ENCODE results near the gene GPATCH2L. TPM values are rescaled to one million over a fixed set of nuclear protein-coding genes. Genes with fewer than 3 reads are reported as not detected.

The GPATCH2L gene
- total RNA-seq, 1 donor from 2014 or later = 115 TPM

DNA sequence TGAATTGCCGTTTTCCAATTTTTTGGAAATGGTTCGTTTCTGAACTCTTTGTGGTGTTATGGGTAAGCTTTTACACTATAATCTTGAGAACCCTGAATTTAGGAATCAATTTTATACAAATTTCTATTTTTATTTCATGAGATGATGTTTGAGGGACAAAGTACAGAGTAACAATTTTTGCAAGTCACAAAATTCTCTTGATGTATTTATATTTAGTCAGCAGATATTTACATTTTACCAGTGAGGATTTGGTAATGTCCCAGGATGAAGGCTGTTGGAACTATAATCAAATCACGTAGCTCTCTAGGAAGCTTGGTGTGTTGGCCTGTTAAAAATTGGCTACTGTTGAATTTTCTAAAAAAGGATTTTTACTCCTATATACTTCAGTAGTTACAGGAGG, 24.2 kb downstream of the GPATCH2L start:
- Mint-ChIP-seq H3K27ac (ENCODE audit: unreplicated experiment) (no peak overlapping the region), H3K36me3 (ENCODE audit: unreplicated experiment) (peaks cover 8% of the 10 kb centered on the region), H3K4me3 (ENCODE audit: unreplicated experiment) (no peak overlapping the region), H3K4me1 (ENCODE audit: low read depth, unreplicated experiment) (peaks cover 5% of the 10 kb centered on the region), H3K9me3 (ENCODE audit: unreplicated experiment) (no peaks in the 10 kb centered on the region), H3K27me3 (ENCODE audit: unreplicated experiment) (no peaks in the 10 kb centered on the region)
- TF ChIP-seq, protein P1, sequence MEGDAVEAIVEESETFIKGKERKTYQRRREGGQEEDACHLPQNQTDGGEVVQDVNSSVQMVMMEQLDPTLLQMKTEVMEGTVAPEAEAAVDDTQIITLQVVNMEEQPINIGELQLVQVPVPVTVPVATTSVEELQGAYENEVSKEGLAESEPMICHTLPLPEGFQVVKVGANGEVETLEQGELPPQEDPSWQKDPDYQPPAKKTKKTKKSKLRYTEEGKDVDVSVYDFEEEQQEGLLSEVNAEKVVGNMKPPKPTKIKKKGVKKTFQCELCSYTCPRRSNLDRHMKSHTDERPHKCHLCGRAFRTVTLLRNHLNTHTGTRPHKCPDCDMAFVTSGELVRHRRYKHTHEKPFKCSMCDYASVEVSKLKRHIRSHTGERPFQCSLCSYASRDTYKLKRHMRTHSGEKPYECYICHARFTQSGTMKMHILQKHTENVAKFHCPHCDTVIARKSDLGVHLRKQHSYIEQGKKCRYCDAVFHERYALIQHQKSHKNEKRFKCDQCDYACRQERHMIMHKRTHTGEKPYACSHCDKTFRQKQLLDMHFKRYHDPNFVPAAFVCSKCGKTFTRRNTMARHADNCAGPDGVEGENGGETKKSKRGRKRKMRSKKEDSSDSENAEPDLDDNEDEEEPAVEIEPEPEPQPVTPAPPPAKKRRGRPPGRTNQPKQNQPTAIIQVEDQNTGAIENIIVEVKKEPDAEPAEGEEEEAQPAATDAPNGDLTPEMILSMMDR (IDR thresholded peaks at IDR 0.05; ENCODE audit: partially characterized antibody, unreplicated experiment) = no peak
- no peak for DNase-seq

GRCh38 chr14:76181546-76181945, 29.8 kb downstream of the GPATCH2L start:
- H3K9me3 Mint-ChIP-seq (ENCODE audit: unreplicated experiment) = no peaks in the 10 kb centered on the region
- H3K4me1 Mint-ChIP-seq (ENCODE audit: low read depth, unreplicated experiment) = peaks cover 15% of the 10 kb centered on the region
- TF ChIP-seq, protein P1 (IDR thresholded peaks at IDR 0.05; ENCODE audit: partially characterized antibody, unreplicated experiment) = no peak
- H3K36me3 Mint-ChIP-seq (ENCODE audit: unreplicated experiment) = peaks cover 8% of the 10 kb centered on the region
- no peak overlapping the region for H3K4me3 Mint-ChIP-seq (ENCODE audit: unreplicated experiment)
- no peak for DNase-seq
- no peaks in the 10 kb centered on the region for H3K27me3 Mint-ChIP-seq (ENCODE audit: unreplicated experiment)
- no peak overlapping the region for H3K27ac Mint-ChIP-seq (ENCODE audit: unreplicated experiment)

DNA sequence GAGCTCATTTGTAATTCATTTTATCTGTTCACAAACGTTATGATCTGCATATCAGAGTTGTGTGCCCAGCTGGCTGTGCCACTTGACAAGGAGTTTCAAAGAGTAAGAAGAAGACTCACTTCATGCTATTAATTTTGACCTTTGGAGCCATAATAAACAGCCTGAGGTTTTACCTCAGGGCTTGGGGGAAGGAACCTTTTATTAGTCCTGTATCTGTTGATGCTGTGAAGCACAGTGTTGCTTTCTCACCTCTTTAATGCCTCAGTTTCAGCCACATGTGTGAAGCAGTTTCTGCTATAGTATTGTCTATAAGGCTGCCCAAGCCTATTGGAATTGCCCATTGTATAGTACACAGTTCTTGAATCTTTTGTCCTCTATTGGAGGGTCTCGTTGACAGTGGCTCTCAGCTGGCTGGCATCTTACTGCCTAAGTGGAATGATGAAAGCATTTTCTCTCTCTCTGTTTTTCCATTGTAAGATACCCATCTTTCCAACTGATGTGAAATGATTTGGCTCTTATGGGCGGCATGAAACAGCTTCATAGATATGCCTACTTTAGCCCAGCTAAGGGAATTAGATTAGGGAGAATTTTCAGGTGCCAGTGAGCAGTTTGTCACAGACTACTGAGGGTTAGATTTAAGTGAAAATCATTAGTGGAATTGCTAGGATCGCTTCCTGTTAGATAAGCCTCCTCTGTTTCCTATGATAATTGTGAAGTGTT, 34.7 kb downstream of the GPATCH2L start:
- H3K9me3 Mint-ChIP-seq (ENCODE audit: unreplicated experiment) = no peaks in the 10 kb centered on the region
- TF ChIP-seq, protein P1 (IDR thresholded peaks at IDR 0.05; ENCODE audit: partially characterized antibody, unreplicated experiment) = no peak
- no peaks in the 10 kb centered on the region for H3K36me3 Mint-ChIP-seq (ENCODE audit: unreplicated experiment)
- H3K27ac Mint-ChIP-seq (ENCODE audit: unreplicated experiment) = no peak overlapping the region
- H3K4me3 Mint-ChIP-seq (ENCODE audit: unreplicated experiment) = no peak overlapping the region
- DNase-seq = no peak
- no peaks in the 10 kb centered on the region for H3K27me3 Mint-ChIP-seq (ENCODE audit: unreplicated experiment)
- peaks cover 19% of the 10 kb centered on the region for H3K4me1 Mint-ChIP-seq (ENCODE audit: low read depth, unreplicated experiment)

DNA sequence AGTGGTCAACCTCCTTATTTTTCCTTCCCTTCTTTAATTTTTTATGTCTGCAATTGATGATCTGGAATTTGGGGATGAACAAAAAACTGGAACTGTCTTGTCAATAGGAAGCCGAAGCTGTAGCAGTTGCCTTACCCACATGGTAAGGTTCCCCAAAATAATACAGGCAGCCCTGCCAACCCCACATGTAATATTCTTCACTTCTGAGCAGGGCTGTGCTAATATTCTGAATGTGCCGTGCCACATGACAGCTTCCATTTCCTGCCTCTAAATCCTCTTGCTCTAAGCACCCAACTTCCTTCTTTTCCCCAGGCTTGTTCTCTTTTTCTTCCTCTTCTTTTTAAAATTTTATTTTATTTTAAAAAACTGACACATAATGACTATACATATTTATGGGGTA, 39.6 kb downstream of the GPATCH2L start:
- Mint-ChIP-seq H3K27me3 (ENCODE audit: unreplicated experiment) (no peaks in the 10 kb centered on the region), H3K4me3 (ENCODE audit: unreplicated experiment) (no peak overlapping the region), H3K27ac (ENCODE audit: unreplicated experiment) (no peak overlapping the region), H3K4me1 (ENCODE audit: low read depth, unreplicated experiment) (peaks cover 4% of the 10 kb centered on the region), H3K36me3 (ENCODE audit: unreplicated experiment) (no peaks in the 10 kb centered on the region), H3K9me3 (ENCODE audit: unreplicated experiment) (no peaks in the 10 kb centered on the region)
- TF ChIP-seq, protein P1 (IDR thresholded peaks at IDR 0.05; ENCODE audit: partially characterized antibody, unreplicated experiment) = no peak
- no peak for DNase-seq

GRCh38 chr14:76193696-76194095, 42.0 kb downstream of the GPATCH2L start:
- Mint-ChIP-seq H3K27ac (ENCODE audit: unreplicated experiment) (no peak overlapping the region), H3K27me3 (ENCODE audit: unreplicated experiment) (no peaks in the 10 kb centered on the region), H3K4me3 (ENCODE audit: unreplicated experiment) (no peak overlapping the region), H3K36me3 (ENCODE audit: unreplicated experiment) (peaks cover 5% of the 10 kb centered on the region), H3K9me3 (ENCODE audit: unreplicated experiment) (no peaks in the 10 kb centered on the region), H3K4me1 (ENCODE audit: low read depth, unreplicated experiment) (no peaks in the 10 kb centered on the region)
- TF ChIP-seq, protein P1 (IDR thresholded peaks at IDR 0.05; ENCODE audit: partially characterized antibody, unreplicated experiment) = no peak
- no peak for DNase-seq
